Activated CD8-positive, alpha-beta memory T cell treated with anti-CD3 and anti-CD28 coated beads, Interleukin-2, amount 50 U/mL, for 1 hour (primary cell): ENCODE data around the gene MOB3C.

Source experiments
- DNase-seq: peaks from one replicate; pipeline ENCODE4 v3.0.0-alpha.2; 2020; ENCODE audit errors: extremely low read depth

Gene MOB3C

DNA sequence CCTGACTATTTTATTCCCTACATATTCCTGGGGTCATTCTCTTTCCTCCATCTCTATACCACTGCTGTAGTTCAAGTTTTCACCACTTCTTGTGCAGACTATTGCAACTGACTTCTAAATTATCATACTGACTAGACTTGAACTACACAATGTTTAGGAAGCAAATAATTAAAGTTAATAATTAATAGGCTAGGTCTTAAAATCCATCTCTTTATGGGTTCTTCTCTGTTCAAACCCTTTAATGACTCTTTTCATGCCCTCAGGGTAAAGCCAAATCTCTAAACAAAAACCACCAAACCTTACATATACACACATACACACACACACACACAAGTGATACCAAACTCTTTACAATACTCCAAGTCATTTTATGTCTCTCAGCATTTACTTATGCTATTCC is 22.3 kb upstream of the MOB3C start:
- no peak for DNase-seq

DNA sequence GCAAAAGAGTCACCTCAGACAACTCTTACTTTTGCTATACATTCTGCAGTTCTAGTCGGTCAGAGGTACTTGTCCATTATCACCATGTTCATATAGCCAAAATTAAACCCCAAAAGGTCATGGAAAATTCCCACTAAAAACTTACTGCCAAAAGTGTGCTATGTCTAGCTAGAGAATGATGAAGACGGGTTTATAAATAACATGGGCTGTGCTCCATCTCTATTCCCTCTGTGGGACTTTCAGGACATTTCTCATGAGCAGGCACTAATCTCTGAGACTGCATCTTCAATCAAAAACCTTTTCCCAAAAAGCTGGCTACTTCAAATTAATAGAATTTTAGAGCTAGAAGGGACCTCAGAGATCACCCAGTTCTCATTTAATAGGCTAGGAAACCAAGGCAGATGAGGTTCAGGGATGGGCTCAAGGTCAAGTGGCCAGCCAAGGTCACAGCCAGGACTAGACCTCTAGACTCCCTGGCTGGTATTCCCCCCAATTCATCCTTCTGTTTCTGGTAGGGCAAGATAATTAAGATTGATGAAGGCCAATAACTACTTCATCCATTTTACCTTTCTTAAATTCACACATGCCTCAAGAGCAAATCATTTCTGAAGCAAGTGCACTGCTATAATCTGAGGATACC is 21.0 kb upstream of the MOB3C start:
- no peak for DNase-seq

DNA sequence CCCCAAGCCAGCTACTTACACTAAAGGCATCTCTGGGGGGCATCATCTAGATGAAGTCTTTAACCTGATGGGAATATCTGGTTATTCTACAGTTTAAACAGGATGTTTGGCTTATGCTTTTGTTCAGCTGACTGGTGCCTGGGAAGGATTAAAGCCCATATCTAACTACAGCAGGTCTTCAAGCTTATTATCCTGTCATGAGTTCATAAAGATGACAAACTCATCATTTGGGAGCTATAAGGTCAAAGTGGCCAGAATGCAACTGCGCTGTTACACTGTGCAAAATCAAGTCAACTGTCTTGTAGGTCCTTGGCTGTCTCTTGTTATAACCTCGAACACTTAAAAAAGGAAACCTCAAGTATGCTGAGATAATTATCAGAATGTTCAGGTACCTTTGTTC is 18.6 kb upstream of the MOB3C start:
- DNase-seq, result no peak

DNA sequence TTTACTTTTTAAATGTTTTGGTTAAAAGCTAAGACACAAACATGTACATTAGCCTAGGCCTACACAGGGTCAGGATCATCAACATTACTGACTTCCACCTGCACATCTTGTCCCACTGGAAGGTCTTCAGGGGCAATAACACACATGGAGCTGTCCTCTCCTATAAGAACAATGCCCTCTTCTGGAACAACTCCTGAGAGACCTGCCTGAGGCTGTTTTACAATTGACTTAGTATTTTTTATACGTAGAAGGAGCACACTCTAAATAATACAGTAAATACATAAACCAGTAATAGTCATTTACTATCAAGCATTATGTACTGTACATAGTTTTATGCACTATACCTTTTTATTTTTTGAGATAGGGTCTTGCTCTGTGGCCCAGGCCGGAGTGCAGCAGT is 14.1 kb upstream of the MOB3C start:
- no peak for DNase-seq

DNA sequence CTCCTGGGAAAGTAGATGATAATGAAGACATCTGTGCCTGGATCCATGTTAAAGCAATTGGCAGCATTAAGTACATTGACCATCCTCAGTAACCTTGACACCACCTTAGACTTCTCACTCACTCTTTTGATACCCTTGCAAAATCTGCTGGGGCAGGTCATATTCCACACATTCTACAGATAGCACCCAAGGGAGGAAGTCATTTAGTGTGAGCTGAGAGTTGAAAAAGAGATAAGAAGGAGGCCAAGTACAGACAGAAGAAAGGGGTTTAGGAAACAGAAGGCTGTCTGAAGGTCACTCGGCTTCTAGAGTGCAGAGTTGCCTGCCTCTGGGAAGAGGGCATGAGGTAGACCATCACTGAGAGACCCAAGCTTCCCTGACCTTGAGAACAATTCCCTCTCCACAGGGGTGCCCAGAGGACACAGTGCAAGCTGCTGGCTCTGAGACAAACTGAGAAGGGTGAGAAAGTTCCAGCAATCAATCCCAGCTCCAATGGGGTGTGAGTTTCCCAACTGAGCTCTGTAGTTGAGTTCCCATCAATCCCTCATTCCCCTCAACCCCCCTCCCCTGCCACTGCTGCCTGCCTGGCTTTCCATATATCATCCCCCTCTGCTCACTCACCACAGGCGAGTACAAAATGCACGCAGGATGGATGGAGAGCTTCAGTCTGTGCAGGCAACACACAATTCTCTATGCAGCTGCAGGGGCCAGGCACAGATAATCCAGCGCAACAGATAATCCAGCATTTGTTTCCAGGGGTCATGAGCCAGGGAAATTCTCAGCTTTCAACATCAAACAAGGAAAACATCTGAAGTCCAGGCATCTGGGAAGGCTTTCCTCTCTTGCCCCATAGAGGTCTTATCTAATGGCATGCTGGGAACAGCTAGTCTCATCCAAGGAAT is 7.4 kb upstream of the MOB3C start:
- DNase-seq, result no peak

DNA sequence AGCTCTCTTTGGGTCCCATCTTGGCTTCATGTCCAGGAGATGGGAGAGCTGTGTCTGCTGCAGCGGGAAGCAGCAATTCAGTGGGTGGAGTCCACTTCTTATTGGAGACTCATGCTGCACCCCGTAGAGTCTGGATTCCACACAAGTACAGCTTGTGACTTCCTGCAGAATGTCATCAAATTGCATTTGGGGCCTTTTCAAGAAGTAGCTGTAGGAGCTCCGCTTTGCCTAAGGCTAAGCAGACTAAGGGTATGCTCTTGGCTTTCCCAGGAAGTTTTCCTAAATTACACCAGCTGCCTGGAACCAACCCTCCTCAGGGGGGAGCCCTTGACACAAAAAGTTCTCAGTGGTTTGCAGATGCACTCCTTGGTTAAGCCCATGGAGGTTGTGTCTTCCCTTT is 5.7 kb upstream of the MOB3C start:
- DNase-seq, result no peak

DNA sequence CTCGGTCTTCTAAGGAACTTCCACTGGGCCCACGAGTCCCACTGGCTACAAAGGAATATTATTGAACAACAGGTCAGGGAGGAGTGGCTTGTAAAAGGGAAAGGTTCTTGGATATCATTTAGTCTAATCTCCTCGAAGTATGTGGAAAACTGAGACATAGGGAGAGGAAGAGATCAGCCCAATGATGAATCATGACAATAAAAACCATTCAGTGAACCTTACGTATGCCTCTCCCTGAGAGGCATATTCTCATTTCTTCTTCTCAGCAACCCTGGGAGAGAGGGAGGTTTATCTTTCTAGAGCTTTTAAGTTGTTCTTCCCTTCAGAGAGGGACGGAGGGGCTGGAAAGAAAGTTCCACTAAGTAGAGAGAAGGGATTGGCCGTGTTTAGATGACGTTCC is 5.3 kb upstream of the MOB3C start:
- DNase-seq, result no peak

DNA sequence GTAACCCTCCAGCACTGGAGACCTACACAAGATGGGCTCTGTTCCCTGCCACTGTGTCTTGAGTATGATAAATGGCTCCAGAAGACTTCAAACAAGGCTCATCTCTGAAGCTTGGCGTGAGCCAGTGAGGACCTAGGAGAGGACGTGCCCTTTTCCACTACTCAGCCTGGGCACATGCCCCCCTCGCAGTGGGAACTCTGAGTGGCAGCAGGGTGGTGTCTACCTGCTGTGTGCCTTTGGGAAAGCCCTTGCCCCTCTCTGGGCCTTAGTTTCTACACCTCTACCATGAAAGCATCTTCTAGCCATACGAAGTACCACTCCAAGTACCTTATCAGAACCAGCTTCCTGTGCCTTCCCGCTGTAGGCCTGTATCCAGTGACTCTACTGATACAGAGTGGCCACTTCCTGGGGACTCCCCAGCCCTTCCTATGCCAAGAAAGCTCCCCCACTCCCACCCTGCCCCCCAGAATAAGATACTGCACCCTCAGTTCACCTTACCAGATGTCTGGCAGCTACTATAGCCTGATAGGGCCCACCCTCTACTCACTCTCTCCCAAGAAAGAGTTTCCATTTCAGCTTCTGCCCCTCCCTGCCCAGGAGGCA is 3.1 kb upstream of the MOB3C start:
- DNase-seq, result no peak

DNA sequence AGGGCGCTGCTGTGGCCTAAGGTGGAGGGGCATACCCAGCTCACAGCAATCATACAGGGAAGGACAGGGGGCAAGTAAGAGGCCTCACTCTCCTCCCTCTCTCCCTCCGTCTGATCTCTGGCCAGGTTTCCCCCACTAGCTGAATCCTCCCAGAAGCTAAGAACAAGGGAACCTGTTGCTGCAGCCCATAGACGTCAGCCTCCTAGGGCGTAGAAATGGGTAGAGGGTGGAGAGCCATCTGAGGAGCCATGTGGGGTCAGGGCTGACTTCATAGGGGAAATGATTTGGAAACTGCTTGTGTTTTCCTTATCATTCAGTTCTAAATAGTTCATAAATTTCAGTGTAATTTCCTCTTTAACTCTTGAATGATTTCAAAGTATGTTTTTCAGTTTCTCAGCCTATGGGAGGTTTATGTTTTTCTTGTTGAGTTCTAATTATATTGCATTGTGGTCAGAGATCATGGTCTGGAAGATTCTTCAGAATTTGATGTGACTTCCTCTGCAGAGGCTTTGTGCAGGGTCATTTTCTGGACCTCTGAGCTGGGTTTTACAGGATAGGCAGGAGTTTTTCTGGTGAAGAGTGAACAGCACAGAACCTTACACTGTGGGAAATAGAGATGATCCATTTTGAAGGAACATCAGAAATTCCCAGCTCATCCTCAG is 2.3 kb upstream of the MOB3C start:
- no peak for DNase-seq

DNA sequence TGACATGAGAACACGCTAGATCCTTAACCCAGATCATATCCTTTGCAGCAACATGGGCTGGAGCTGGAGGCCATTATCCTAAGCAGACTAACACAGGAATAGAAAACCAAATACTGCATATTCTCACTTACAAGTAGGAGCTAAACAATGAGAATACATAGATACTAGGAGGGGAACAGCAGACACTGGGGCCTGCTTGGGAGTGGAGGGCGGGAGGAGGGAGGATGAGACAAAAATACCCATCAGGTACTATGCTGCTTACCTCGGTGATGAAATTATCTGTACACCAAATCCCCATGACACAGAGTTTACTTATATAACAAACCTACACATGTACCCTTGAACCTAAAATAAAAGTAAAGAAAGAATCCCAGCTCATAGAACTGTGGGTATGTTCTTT is 1.2 kb upstream of the MOB3C start:
- no peak for DNase-seq

DNA sequence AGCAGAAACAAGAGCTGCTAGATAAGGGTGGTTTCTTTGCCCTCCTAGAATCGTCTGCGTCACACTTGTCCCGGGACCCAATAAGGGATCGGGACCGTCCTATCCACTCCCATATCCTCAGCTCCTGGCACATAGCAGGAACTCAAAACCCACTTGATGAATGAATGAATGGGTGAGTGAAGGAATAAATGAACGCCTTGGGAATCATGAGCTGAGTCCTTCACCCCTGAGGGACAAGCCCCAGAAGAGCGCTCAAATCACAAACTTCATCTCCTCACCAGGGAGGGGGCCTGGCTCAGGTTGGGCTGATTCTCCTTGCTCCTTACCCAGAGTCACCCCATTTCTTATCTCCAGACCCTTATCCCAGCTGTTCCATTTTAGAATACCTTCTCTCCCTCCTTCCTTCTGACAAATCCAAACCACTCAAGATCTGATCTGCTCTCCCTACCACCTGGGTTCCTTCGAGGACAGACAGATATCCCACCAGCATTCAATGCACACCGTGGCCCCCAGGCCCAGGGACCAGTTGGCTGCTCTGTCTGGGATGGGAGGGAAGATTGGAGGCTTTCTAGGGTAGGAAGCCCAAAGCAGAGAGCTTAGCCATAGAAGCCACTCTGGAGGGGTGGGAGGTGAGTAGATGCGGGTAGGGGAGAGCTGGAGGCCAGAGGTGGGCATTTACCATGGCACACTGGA is 643 bp upstream of the MOB3C start:
- no peak for DNase-seq

DNA sequence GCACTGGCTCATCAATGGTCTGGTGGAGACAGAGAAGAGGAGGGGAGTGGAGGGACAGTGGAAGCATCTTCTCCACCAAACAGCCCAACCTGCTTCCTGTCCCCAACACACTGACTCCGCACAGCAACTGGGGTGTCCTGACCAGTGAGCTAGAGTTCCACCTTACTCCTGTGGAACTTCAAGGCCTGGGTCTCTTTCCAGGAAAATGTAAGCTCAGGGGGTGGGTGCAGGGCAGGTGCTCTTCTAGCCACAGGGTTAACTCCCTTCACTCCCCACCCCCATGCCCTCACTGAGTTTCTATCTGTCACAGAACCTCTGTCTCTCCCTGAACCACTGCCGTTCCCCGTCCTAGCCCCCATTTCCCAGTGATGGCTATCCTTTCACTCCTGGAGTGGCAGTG is 876 bp downstream of the MOB3C start:
- DNase-seq, result no peak

DNA sequence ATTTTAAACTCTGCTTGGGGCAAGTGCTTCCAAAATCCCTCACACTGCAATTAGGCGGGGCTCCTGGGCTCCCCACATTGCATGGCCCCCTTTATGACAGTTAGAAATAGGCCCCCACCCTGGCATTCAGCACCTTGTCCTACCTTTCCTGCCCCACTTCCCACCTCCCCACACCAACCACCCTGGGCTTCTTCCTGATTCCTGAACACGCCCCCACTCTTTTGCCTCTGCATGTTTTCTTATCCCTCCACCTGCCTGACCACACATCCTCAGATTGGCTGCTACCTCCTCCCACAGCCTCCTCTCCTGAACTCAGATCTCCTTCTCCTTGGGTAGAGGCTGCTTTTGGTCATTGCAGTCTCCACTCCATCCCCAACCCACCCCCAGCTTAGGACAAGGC is 1.5 kb downstream of the MOB3C start:
- no peak for DNase-seq

DNA sequence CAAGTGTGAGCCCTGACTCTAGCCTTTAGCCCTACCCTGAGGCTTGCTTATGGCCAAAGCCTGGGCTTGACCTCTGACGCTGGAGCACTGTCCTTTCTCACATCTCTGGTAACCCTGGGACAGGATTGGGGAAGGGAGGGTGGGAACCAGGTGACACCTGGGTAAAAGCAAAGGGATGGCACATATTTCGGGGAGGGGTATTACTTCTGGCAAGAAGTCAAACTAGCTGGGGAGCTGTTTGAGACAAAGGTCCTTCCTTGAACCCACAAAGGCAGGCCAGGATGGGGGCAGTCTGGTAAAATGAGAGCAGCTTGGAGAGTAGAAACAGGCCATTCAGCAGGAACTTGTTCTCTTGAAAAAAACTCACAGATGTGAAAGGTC is 2.0 kb downstream of the MOB3C start:
- DNase-seq, result no peak

DNA sequence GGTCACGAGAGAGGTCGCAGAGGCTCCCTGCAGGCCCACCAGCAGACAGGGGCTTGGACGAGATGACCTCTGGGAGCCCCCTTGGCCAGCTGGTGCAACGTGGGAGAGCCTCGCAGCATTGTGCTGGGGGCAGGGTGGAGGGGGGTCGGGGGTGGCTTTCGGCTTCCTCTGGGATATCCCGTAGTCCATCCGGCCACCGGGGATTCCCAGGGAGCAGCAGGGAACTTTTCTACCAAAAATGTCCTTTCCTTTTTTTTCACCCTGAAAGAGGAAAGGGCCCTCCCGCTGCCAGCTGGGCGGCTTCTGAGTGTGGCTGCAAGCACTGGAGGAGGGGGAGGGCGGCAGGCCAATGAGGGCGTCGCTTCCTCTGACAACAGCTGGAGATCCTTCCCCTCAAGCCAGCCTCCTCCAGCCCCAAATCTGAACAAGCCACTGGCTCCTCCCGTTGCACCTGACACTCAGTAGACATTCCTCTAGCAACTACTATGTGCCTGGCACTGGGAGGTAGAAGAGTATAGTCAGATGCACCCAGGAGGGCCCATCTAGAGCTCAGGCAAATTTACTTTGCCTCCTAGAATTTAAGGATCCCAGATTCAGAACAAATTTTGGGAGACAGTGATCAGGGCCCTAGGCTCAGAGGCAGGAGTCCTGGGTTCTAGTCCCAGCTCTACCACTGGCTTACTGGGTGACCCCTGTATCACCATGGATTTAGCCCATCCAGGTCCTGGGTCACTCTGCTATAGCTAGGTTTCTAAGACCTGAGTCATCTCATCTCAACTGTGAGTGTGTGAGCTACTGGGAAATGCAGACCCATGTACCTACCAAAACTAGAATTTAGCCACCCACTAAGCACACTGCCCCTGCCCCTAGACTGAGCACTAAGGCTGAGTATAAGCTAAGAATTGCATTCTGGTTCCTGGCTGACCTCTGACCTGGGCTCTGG is 2.7 kb downstream of the MOB3C start:
- no peak for DNase-seq

DNA sequence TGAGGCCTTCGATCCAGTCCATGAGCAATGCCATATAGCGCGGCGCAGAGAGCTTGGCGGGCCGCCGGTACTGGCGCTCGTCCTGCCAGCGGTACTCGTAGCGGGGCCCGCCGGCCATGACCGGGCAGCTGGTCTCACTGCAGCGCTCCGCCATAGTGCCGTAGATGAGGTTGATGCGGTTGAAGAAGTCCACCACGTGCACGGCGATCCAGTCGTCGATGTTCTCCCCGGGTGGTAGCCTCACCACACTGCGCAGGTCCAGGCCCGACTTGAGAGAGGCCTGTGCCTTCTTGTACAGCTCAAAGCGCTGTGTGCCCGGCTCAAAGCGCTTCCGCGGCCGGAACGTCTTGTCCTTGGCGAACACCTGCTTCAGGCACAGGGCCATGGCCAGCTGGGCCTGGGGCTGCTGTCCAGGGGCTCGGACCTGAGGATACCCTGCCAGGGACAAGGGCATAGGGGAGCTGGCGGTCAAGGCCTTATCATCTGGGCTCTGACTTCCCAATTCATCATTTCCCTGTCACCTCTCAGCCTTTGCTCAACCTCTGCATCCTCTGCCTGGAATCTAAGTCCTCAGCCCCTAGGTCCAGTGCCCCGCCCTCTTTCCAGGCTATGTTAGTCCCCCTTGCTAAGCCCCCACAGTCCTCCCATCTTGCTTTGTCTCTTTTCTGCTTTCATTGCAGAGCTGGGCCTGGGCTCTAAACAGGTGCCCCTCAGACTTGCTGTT is 3.5 kb downstream of the MOB3C start:
- no peak for DNase-seq

DNA sequence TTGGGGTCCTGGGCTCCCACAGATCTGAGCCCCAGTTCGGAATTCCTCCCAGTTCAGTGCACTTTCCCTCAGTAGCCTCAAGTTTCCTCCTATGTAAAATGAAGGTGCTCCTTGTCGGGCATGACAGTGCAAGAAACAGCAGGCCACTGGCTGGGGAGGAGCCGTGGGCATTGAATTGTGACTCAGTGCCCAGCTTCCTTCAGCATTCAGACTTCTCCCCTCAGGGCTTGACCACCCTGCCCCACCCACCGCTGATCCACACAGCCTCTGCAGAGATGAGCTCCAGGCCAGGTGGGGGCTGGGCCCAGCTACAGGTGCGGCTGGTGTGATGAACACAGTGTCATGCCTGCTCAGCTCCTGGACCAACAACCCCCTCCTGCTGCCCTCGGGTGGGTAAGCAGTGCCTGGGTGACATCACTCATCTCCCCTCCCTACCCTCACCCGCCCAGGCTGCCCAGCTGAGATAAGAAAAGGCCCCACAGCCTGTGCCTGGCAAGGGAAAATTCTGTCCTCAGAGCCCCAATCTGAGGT is 4.9 kb downstream of the MOB3C start:
- no peak for DNase-seq

DNA sequence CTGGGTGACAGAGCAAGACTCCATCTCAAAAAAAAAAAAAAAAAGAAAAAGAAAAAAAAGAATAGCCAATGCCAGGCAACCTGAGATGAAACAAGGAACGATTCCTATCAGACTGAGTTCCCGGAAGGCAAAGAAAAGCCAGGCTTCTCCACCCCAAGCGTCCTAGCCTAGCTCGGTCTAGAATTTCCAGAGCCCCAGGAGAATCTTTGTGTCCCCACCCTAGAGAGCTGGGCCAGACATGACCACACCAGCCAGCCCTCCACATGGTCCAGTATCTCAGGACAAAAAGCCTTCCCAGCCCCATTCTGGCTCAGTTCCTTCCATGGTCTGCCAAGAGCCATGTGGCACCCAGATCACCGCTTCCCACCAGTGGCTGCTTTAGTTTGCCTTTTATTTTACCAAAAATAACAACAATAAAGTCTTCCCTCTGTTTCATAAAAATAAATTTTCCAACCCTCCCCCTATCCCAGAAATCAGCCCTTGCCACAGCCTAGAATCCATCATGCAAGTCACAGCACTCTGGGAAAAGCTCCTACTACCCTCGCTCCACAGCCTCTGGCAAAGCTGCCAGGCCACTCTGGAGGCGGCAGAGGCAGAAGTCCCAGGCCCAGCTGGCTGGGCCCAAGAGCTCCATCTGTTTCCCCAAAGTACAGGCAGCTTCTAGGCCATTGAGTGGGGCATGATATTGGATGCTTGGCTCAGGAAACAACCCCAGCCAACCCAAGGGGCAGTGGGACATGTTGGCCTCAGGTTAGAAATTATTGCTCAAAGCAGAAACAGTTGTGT is 9.1 kb downstream of the MOB3C start:
- DNase-seq, result no peak
